HEK293 (cell line): ENCODE data around the gene GPR84.

Experiments used
- AEBP2 ChIP-seq: fragments of 450-650 bp; formaldehyde crosslinking; IDR thresholded peaks from 2 replicates; pipeline ENCODE4 v1.5.1; 2016; ENCODE audit warnings: missing biosample characterization, missing genetic modification characterization, borderline replicate concordance
- GLIS1 ChIP-seq: fragments of 450-650 bp; formaldehyde crosslinking; IDR thresholded peaks from 2 replicates; pipeline ENCODE4 v1.5.1; 2016; ENCODE audit warnings: missing biosample characterization, missing genetic modification characterization
- HOXA7 ChIP-seq: sonication (generic); formaldehyde crosslinking; IDR thresholded peaks from 2 replicates; pipeline ENCODE4 v1.8.1; 2022; ENCODE audit warnings: missing genetic modification reagents, borderline replicate concordance
- KLF10 ChIP-seq: fragments of 450-650 bp; IDR thresholded peaks from 2 replicates; pipeline ENCODE4 v1.5.1; 2018; ENCODE audit warnings: missing biosample characterization, mild to moderate bottlenecking, missing genetic modification characterization
- KLF7 ChIP-seq: fragments of 450-650 bp; formaldehyde crosslinking; IDR thresholded peaks from 2 replicates; pipeline ENCODE4 v1.5.1; 2016; ENCODE audit warnings: missing biosample characterization, missing genetic modification characterization, borderline replicate concordance
- MYNN ChIP-seq: fragments of 450-650 bp; formaldehyde crosslinking; IDR thresholded peaks from 2 replicates; pipeline ENCODE4 v1.5.1; 2016; ENCODE audit warnings: missing biosample characterization, missing genetic modification characterization, borderline replicate concordance
- OVOL3 ChIP-seq: fragments of 450-650 bp; formaldehyde crosslinking; IDR thresholded peaks from 2 replicates; pipeline ENCODE4 v1.5.1; 2016; ENCODE audit warnings: missing biosample characterization, missing genetic modification characterization
- REST ChIP-seq: fragments of 450-650 bp; formaldehyde crosslinking; IDR thresholded peaks from 2 replicates; pipeline ENCODE4 v1.5.1; 2016; ENCODE audit warnings: missing biosample characterization, missing genetic modification characterization
- SCRT2 ChIP-seq: fragments of 450-650 bp; formaldehyde crosslinking; IDR thresholded peaks from 2 replicates; pipeline ENCODE4 v1.5.1; 2016; ENCODE audit warnings: missing biosample characterization, missing genetic modification characterization
- YY1 ChIP-seq: fragments of 450-650 bp; formaldehyde crosslinking; IDR thresholded peaks from 2 replicates; pipeline ENCODE4 v1.5.1; 2018; ENCODE audit warnings: missing biosample characterization, missing genetic modification characterization
- YY2 ChIP-seq: fragments of 450-650 bp; formaldehyde crosslinking; IDR thresholded peaks from 2 replicates; pipeline ENCODE4 v1.5.1; 2016; ENCODE audit warnings: missing biosample characterization, missing genetic modification characterization
- ZBTB26 ChIP-seq: fragments of 450-650 bp; formaldehyde crosslinking; optimal IDR thresholded peaks from 2 replicates; pipeline ENCODE3; 2016; ENCODE audit warnings: missing biosample characterization, mild to moderate bottlenecking, missing genetic modification characterization
- ZBTB48 ChIP-seq: fragments of 450-650 bp; formaldehyde crosslinking; IDR thresholded peaks from 2 replicates; pipeline ENCODE4 v1.5.1; 2016; ENCODE audit warnings: missing biosample characterization, missing genetic modification characterization
- ZFHX2 ChIP-seq: fragments of 450-650 bp; formaldehyde crosslinking; conservative IDR thresholded peaks from 2 replicates; pipeline ENCODE4 v1.5.1; 2016; ENCODE audit warnings: missing biosample characterization, missing genetic modification characterization
- ZNF138 ChIP-seq: fragments of 450-650 bp; formaldehyde crosslinking; IDR thresholded peaks from 2 replicates; pipeline ENCODE4 v1.5.1; 2016; ENCODE audit warnings: missing biosample characterization, missing genetic modification characterization, borderline replicate concordance
- ZNF184 ChIP-seq: fragments of 450-650 bp; IDR thresholded peaks from 2 replicates; pipeline ENCODE4 v1.5.1; 2018; ENCODE audit warnings: missing biosample characterization, mild to moderate bottlenecking, missing genetic modification characterization
- ZNF324 ChIP-seq: fragments of 450-650 bp; formaldehyde crosslinking; IDR thresholded peaks from 2 replicates; pipeline ENCODE4 v1.5.1; 2016; ENCODE audit warnings: missing biosample characterization, missing genetic modification characterization
- ZNF335 ChIP-seq: fragments of 450-650 bp; formaldehyde crosslinking; conservative IDR thresholded peaks from 2 replicates; pipeline ENCODE4 v1.5.1; 2016; ENCODE audit warnings: missing biosample characterization, missing genetic modification characterization
- ZNF354C ChIP-seq: fragments of 450-650 bp; formaldehyde crosslinking; IDR thresholded peaks from 2 replicates; pipeline ENCODE4 v1.5.1; 2016; ENCODE audit warnings: missing biosample characterization, missing genetic modification characterization, low read depth, borderline replicate concordance
- ZNF416 ChIP-seq: fragments of 450-650 bp; formaldehyde crosslinking; IDR thresholded peaks from 2 replicates; pipeline ENCODE4 v1.5.1; 2016; ENCODE audit warnings: missing biosample characterization, missing genetic modification characterization
- ZNF449 ChIP-seq: fragments of 450-650 bp; formaldehyde crosslinking; IDR thresholded peaks from 2 replicates; pipeline ENCODE4 v1.5.1; 2017; ENCODE audit warnings: missing biosample characterization, mild to moderate bottlenecking, missing genetic modification characterization, moderate library complexity
- ZNF473 ChIP-seq: fragments of 450-650 bp; formaldehyde crosslinking; IDR thresholded peaks from 2 replicates; pipeline ENCODE4 v1.5.1; 2017; ENCODE audit warnings: missing biosample characterization, missing genetic modification characterization
- ZNF518A ChIP-seq: fragments of 450-650 bp; formaldehyde crosslinking; conservative IDR thresholded peaks from 2 replicates; pipeline ENCODE4 v1.5.1; 2016; ENCODE audit warnings: low read depth, missing biosample characterization, missing genetic modification characterization
- ZNF654 ChIP-seq: fragments of 450-650 bp; formaldehyde crosslinking; IDR thresholded peaks from 2 replicates; pipeline ENCODE4 v1.5.1; 2016; ENCODE audit warnings: low read depth, missing biosample characterization, missing genetic modification characterization
- ZNF677 ChIP-seq: fragments of 450-650 bp; IDR thresholded peaks from 2 replicates; pipeline ENCODE4 v1.5.0; 2018; ENCODE audit warnings: missing biosample characterization, mild to moderate bottlenecking, missing genetic modification characterization, moderate library complexity
- ZNF701 ChIP-seq: fragments of 450-650 bp; formaldehyde crosslinking; IDR thresholded peaks from 2 replicates; pipeline ENCODE4 v1.5.1; 2016; ENCODE audit warnings: missing biosample characterization, missing genetic modification characterization
- ZNF776 ChIP-seq: fragments of 450-650 bp; formaldehyde crosslinking; IDR thresholded peaks from 2 replicates; pipeline ENCODE4 v1.5.0; 2017; ENCODE audit warnings: missing biosample characterization, missing genetic modification characterization, borderline replicate concordance
- ZNF843 ChIP-seq: fragments of 450-650 bp; formaldehyde crosslinking; IDR thresholded peaks from 2 replicates; pipeline ENCODE4 v1.5.1; 2016; ENCODE audit warnings: missing biosample characterization, missing genetic modification characterization

The GPR84 gene

GRCh38 chr12:54360717-54361456 lies 3.4 kb downstream of the GPR84 start (continued):
- no peak for TF ChIP-seq ZNF518A (tag by site-specific recombination)
- TF ChIP-seq ZNF335, result no peak
- TF ChIP-seq ZNF843 (tag by site-specific recombination), result no peak
- no peak for TF ChIP-seq ZBTB26 (tag by site-specific recombination)
- TF ChIP-seq REST (tag by site-specific recombination), result no peak
- no peak for TF ChIP-seq ZNF473 (tag by site-specific recombination)
- no peak for TF ChIP-seq ZNF138 (tag by site-specific recombination)
- no peak for TF ChIP-seq ZNF416
- no peak for TF ChIP-seq YY1 (tag by site-specific recombination)
- no peak for TF ChIP-seq ZNF677 (tag by site-specific recombination)
- no peak for TF ChIP-seq GLIS1 (tag by site-specific recombination)
- TF ChIP-seq HOXA7, result no peak
- TF ChIP-seq KLF10 (tag by site-specific recombination), result no peak
- no peak for TF ChIP-seq OVOL3 (tag by site-specific recombination)
- no peak for TF ChIP-seq ZNF776 (tag by site-specific recombination)
- TF ChIP-seq ZNF184 (tag by site-specific recombination), result no peak
- TF ChIP-seq ZNF324 (tag by site-specific recombination), result no peak
- peak; percentile 99 for TF ChIP-seq ZNF654
- peak; percentile 57 for TF ChIP-seq SCRT2 (tag by site-specific recombination)
- no peak for TF ChIP-seq MYNN (tag by site-specific recombination)
- TF ChIP-seq ZFHX2 (tag by site-specific recombination), result no peak
- TF ChIP-seq ZNF354C (tag by site-specific recombination), result no peak
- no peak for TF ChIP-seq AEBP2 (tag by site-specific recombination)
- no peak; the same call in 1 of the 2 replicates for TF ChIP-seq ZNF449 (tag by site-specific recombination)
- TF ChIP-seq KLF7, result no peak
- no peak for TF ChIP-seq ZNF701
- peak; percentile 83 for TF ChIP-seq ZBTB48
- no peak for TF ChIP-seq YY2 (tag by site-specific recombination)
